OCI-M2 (cell line): ENCODE measurements around the gene FBXL5.

Experiments
- DNase-seq: peaks from one replicate; lab custom pipeline; 2025; ENCODE audit not compliant: unreplicated experiment; lab: John Stamatoyannopoulos, UW

The FBXL5 gene

DNA sequence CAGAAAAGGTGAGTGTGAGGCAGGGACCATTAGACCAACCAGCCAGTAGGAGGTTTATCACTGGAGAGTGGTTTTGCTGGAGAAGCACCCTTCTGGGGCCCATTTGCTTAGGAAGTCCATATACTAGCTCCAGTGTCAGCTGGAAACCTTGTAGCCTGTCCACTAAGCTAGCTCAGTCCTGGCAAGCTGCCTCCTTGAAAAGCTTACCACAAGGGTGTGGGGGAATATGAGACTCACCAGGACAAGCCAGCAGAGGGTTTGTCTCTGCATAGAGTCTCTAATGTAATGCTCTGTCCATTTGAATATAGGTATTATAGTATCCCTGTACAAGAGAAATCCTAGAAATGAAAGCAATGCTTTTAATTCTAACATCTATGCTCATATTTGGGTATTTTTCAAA is 86.3 kb downstream of the FBXL5 start:
- DNase-seq: no peak

DNA sequence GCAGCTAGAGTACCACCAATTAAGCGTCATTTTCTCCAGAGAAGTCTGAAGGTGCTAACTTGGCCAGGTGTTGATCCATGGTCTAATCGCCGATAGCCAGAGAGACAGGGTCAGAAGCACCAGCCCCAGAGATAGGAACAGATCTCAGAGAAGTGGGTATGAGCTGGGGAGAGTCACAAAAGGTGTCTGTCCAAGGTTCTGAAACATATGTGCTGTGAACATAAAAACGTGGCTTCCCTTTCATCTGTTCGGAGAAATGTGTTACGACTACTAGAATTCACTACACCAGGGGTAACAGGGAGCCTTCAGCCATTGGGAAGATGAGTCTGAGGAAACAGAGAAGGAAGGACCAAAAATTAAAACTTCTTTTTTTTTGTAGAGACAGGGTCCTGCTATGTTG is 91.3 kb downstream of the FBXL5 start:
- no peak for DNase-seq

DNA sequence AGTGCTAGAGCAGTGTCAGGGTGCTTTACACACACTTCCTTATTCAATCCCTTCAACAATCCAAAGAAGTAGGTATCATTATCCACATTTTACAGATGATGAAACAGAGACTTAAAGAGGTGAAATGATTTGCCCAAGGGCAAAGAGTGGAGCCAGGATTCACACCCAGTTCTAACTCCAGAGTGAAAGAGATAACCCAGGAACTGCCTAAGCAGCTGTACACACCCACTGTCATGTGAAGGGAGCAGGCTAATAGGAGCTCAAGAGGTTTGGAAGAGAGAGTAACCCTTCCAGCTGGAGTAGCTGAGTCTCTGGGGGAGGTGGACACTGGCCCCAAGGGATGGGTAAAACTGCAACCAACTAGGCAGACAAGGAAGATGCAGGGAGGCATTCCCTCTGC is 92.5 kb downstream of the FBXL5 start:
- no peak for DNase-seq

- DNase-seq: no peak
These were observed 93.0 kb downstream of the FBXL5 start for GRCh38 chr4:15562114-15562513.

- no peak for DNase-seq
These were observed 96.6 kb downstream of the FBXL5 start for GRCh38 chr4:15558561-15558960.

GRCh38 chr4:15557786-15558550 is 97.2 kb downstream of the FBXL5 start:
- DNase-seq: no peak

GRCh38 chr4:15556511-15557092 is 98.6 kb downstream of the FBXL5 start:
- no peak for DNase-seq
